Stimulated activated naive CD8-positive, alpha-beta T cell treated with anti-CD3 and anti-CD28 coated beads, Interleukin-15, Interleukin-2, amounts not matched to agents 100 ng/mL and 50 ng/mL, for 24 hours (primary cell): Measurements from ENCODE around the gene POLR2C.
A peak's percentile ranks its signal among the peaks of the same experiment; 100 is the strongest.

Experiments
- H3K27ac Mint-ChIP-seq: one replicate; pipeline ENCODE4 v1.8.0; 2021; ENCODE audit warnings: mild to moderate bottlenecking, mixed read lengths
- H3K27me3 Mint-ChIP-seq: one replicate; pipeline ENCODE4 v1.8.0; 2021; ENCODE audit warnings: mixed read lengths
- H3K36me3 Mint-ChIP-seq: one replicate; pipeline ENCODE4 v1.8.0; 2021; ENCODE audit warnings: low read depth, mixed read lengths
- H3K4me1 Mint-ChIP-seq: one replicate; pipeline ENCODE4 v1.8.0; 2021; ENCODE audit warnings: low read depth, mixed read lengths
- H3K4me3 Mint-ChIP-seq: one replicate; pipeline ENCODE4 v1.8.0; 2021; ENCODE audit warnings: mild to moderate bottlenecking, mixed read lengths
- H3K9me3 Mint-ChIP-seq: one replicate; pipeline ENCODE4 v1.8.0; 2021; ENCODE audit warnings: mixed read lengths

Gene POLR2C

GRCh38 chr16:57462209-57462977 is at the start of gene POLR2C:
POLR2C (plus strand) TSS chr16:57462679; CDS start chr16:57462725, 46 bp downstream.
- Mint-ChIP-seq H3K27ac (peak within 1 kb of the TSS; percentile 100), H3K4me1 (peaks cover 35% of the 10 kb centered on the region), H3K36me3 (peaks cover 53% of the 10 kb centered on the region), H3K9me3 (no peaks in the 10 kb centered on the region), H3K27me3 (no peaks in the 10 kb centered on the region), H3K4me3 (peak within 1 kb of the TSS; percentile 100)

- Mint-ChIP-seq H3K27me3 (no peaks in the 10 kb centered on the region), H3K4me1 (peaks cover 30% of the 10 kb centered on the region), H3K4me3 (no peak overlapping the region), H3K36me3 (no peaks in the 10 kb centered on the region), H3K9me3 (no peaks in the 10 kb centered on the region), H3K27ac (peak overlapping the region; percentile 17)
Measured at GRCh38 chr16:57413301-57413730, 49.2 kb upstream of the POLR2C start.

GRCh38 chr16:57413733-57414132 is 48.7 kb upstream of the POLR2C start:
- Mint-ChIP-seq H3K27me3 (no peaks in the 10 kb centered on the region), H3K9me3 (no peaks in the 10 kb centered on the region), H3K27ac (peak overlapping the region; percentile 4), H3K4me1 (peaks cover 33% of the 10 kb centered on the region), H3K4me3 (no peak overlapping the region), H3K36me3 (no peaks in the 10 kb centered on the region)

GRCh38 chr16:57416084-57416483 is 46.4 kb upstream of the POLR2C start:
- Mint-ChIP-seq H3K27me3 (no peaks in the 10 kb centered on the region), H3K4me3 (peak overlapping the region; percentile 11), H3K36me3 (no peaks in the 10 kb centered on the region), H3K9me3 (no peaks in the 10 kb centered on the region), H3K27ac (no peak overlapping the region), H3K4me1 (peaks cover 41% of the 10 kb centered on the region)

- H3K36me3 Mint-ChIP-seq = no peaks in the 10 kb centered on the region
- no peaks in the 10 kb centered on the region for H3K27me3 Mint-ChIP-seq
- H3K4me3 Mint-ChIP-seq = no peak overlapping the region
- H3K9me3 Mint-ChIP-seq = no peaks in the 10 kb centered on the region
- H3K27ac Mint-ChIP-seq = no peak overlapping the region
- H3K4me1 Mint-ChIP-seq = peaks cover 37% of the 10 kb centered on the region
Measured at GRCh38 chr16:57419506-57419905, 43.0 kb upstream of the POLR2C start.

GRCh38 chr16:57422026-57422944 is 40.2 kb upstream of the POLR2C start:
- Mint-ChIP-seq H3K4me3 (no peak overlapping the region), H3K4me1 (peaks cover 20% of the 10 kb centered on the region), H3K27me3 (no peaks in the 10 kb centered on the region), H3K27ac (no peak overlapping the region), H3K36me3 (peaks cover 7% of the 10 kb centered on the region), H3K9me3 (no peaks in the 10 kb centered on the region)

GRCh38 chr16:57423152-57423551 is 39.3 kb upstream of the POLR2C start:
- Mint-ChIP-seq H3K9me3 (no peaks in the 10 kb centered on the region), H3K36me3 (peaks cover 14% of the 10 kb centered on the region), H3K4me3 (no peak overlapping the region), H3K27ac (no peak overlapping the region), H3K27me3 (no peaks in the 10 kb centered on the region), H3K4me1 (peaks cover 19% of the 10 kb centered on the region)

- Mint-ChIP-seq H3K9me3 (no peaks in the 10 kb centered on the region), H3K4me1 (peaks cover 8% of the 10 kb centered on the region), H3K4me3 (no peak overlapping the region), H3K27ac (no peak overlapping the region), H3K36me3 (peaks cover 26% of the 10 kb centered on the region), H3K27me3 (no peaks in the 10 kb centered on the region)
Measured at GRCh38 chr16:57424583-57424982, 37.9 kb upstream of the POLR2C start.

- peaks cover 6% of the 10 kb centered on the region for H3K4me1 Mint-ChIP-seq
- H3K9me3 Mint-ChIP-seq = no peaks in the 10 kb centered on the region
- H3K4me3 Mint-ChIP-seq = no peak overlapping the region
- H3K27me3 Mint-ChIP-seq = no peaks in the 10 kb centered on the region
- H3K36me3 Mint-ChIP-seq = peaks cover 43% of the 10 kb centered on the region
- H3K27ac Mint-ChIP-seq = no peak overlapping the region
Measured at GRCh38 chr16:57426356-57426755, 36.1 kb upstream of the POLR2C start.

GRCh38 chr16:57427307-57427706 is 35.2 kb upstream of the POLR2C start:
- H3K4me3 Mint-ChIP-seq = no peak overlapping the region
- H3K27me3 Mint-ChIP-seq = no peaks in the 10 kb centered on the region
- H3K9me3 Mint-ChIP-seq = no peaks in the 10 kb centered on the region
- H3K36me3 Mint-ChIP-seq = peaks cover 50% of the 10 kb centered on the region
- peaks cover 3% of the 10 kb centered on the region for H3K4me1 Mint-ChIP-seq
- peak overlapping the region; percentile 45 for H3K27ac Mint-ChIP-seq

- Mint-ChIP-seq H3K4me3 (no peak overlapping the region), H3K9me3 (no peaks in the 10 kb centered on the region), H3K4me1 (no peaks in the 10 kb centered on the region), H3K27ac (no peak overlapping the region), H3K27me3 (no peaks in the 10 kb centered on the region), H3K36me3 (peaks cover 55% of the 10 kb centered on the region)
Measured at GRCh38 chr16:57427824-57428223, 34.7 kb upstream of the POLR2C start.

- Mint-ChIP-seq H3K36me3 (peaks cover 79% of the 10 kb centered on the region), H3K27ac (no peak overlapping the region), H3K9me3 (no peaks in the 10 kb centered on the region)
Measured at GRCh38 chr16:57430955-57431354, 31.5 kb upstream of the POLR2C start.

GRCh38 chr16:57432505-57432904 is 30.0 kb upstream of the POLR2C start:
- H3K27me3 Mint-ChIP-seq = no peaks in the 10 kb centered on the region
- H3K4me1 Mint-ChIP-seq = peaks cover 20% of the 10 kb centered on the region
- H3K27ac Mint-ChIP-seq = no peak overlapping the region
- no peak overlapping the region for H3K4me3 Mint-ChIP-seq
- peaks cover 85% of the 10 kb centered on the region for H3K36me3 Mint-ChIP-seq
- H3K9me3 Mint-ChIP-seq = no peaks in the 10 kb centered on the region

More at GRCh38 chr16:57430955-57431354, 31.5 kb upstream of the POLR2C start:
- Mint-ChIP-seq H3K4me1 (peaks cover 20% of the 10 kb centered on the region), H3K27me3 (no peaks in the 10 kb centered on the region), H3K4me3 (no peak overlapping the region)

GRCh38 chr16:57432989-57433388 is 29.5 kb upstream of the POLR2C start:
- Mint-ChIP-seq H3K4me3 (no peak overlapping the region), H3K27me3 (no peaks in the 10 kb centered on the region), H3K4me1 (peaks cover 20% of the 10 kb centered on the region), H3K27ac (no peak overlapping the region), H3K9me3 (no peaks in the 10 kb centered on the region), H3K36me3 (peaks cover 84% of the 10 kb centered on the region)

- Mint-ChIP-seq H3K4me3 (no peak overlapping the region), H3K36me3 (peaks cover 86% of the 10 kb centered on the region)
Measured at GRCh38 chr16:57434003-57434402, 28.5 kb upstream of the POLR2C start.

More at GRCh38 chr16:57434003-57434402, 28.5 kb upstream of the POLR2C start:
- Mint-ChIP-seq H3K4me1 (peaks cover 20% of the 10 kb centered on the region), H3K27ac (no peak overlapping the region), H3K27me3 (no peaks in the 10 kb centered on the region), H3K9me3 (no peaks in the 10 kb centered on the region)
